B cell (primary cell): ENCODE data around the gene ILK.

Source experiments
- EZH2 ChIP-seq: IDR thresholded peaks from 2 replicates; pipeline ENCODE4 v1.6.1; 2012; ENCODE audit warnings: borderline replicate concordance, low read depth, mild to moderate bottlenecking, moderate library complexity, low read length; ENCODE audit not compliant: insufficient read depth, poor library complexity, severe bottlenecking
- TF ChIP-seq, protein P1 (sequence below): fragments of 200-600 bp; IDR thresholded peaks from one replicate; pipeline ENCODE4 v1.8.0; 2022; ENCODE audit warnings: antibody characterized with exemption, mild to moderate bottlenecking

DNA sequence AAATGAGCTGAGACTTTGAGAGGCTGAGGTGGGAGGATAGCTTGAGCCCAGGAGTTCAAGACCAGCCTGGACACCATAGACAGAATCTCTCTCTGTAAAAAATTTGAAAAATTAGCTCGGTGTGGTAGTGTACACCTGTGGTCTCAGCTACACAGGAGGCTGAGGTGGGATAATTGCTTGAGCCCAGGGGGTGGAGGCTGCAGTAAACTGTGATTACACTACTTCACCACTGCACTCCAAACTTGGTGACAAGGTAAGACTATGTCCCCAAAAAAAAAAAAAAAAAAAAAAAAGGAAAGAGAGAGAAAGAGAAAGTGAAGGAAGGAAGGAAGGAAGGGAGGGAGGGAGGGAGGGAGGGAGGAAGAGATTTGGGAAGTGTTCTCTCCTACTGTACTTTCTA is 25.4 kb upstream of the ILK start:
- TF ChIP-seq, protein P1, sequence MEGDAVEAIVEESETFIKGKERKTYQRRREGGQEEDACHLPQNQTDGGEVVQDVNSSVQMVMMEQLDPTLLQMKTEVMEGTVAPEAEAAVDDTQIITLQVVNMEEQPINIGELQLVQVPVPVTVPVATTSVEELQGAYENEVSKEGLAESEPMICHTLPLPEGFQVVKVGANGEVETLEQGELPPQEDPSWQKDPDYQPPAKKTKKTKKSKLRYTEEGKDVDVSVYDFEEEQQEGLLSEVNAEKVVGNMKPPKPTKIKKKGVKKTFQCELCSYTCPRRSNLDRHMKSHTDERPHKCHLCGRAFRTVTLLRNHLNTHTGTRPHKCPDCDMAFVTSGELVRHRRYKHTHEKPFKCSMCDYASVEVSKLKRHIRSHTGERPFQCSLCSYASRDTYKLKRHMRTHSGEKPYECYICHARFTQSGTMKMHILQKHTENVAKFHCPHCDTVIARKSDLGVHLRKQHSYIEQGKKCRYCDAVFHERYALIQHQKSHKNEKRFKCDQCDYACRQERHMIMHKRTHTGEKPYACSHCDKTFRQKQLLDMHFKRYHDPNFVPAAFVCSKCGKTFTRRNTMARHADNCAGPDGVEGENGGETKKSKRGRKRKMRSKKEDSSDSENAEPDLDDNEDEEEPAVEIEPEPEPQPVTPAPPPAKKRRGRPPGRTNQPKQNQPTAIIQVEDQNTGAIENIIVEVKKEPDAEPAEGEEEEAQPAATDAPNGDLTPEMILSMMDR: no peak
- TF ChIP-seq EZH2: no peak
